DND-41 (cell line): Measurements from ENCODE around the gene KLC1.

Source experiments
- ATAC-seq: fragments of 200-7000 bp; cut with Tn5 transposase; 3 replicates; pipeline ENCODE4 v1.9.1; 2021; ENCODE audit warnings: low read depth; ENCODE audit not compliant: insufficient read depth
- DNase-seq: peaks from one replicate; pipeline ENCODE4 v3.0.0-alpha.2; 2020
- H2AFZ ChIP-seq: 2 replicates; pipeline ENCODE4 v1.6.0; 2012; ENCODE audit warnings: low read depth, low read length
- H3K27ac ChIP-seq: 2 replicates; pipeline ENCODE4 v1.5.1; 2012; ENCODE audit warnings: low read length, inconsistent platforms
- H3K27me3 ChIP-seq: fragments of 200-600 bp; sonication (generic); 2 replicates; pipeline ENCODE4 v1.6.0; 2012; ENCODE audit warnings: low read length, mild to moderate bottlenecking, inconsistent platforms; ENCODE audit not compliant: insufficient read depth, poor library complexity
- H3K36me3 ChIP-seq: 2 replicates; pipeline ENCODE4 v1.5.1; 2012; ENCODE audit warnings: low read length, inconsistent platforms; ENCODE audit not compliant: insufficient read depth
- H3K4me1 ChIP-seq: 2 replicates; pipeline ENCODE4 v1.5.1; 2012; ENCODE audit warnings: mild to moderate bottlenecking, low read length; ENCODE audit not compliant: insufficient read depth
- H3K4me2 ChIP-seq: 2 replicates; pipeline ENCODE4 v1.6.0; 2012; ENCODE audit warnings: mild to moderate bottlenecking, moderate library complexity, low read length, inconsistent platforms; ENCODE audit not compliant: insufficient read depth
- H3K4me3 ChIP-seq, 2 experiments: fragments of 200-600 bp in 1 of 2; shearing (Covaris generic) in 1 of 2; 2 replicates each; pipeline ENCODE4 v1.5.1; 2012 to 2016; ENCODE audit warnings: inconsistent platforms in 2 of 2, low read length in 2 of 2, mild to moderate bottlenecking in 2 of 2, low read depth in 1 of 2, moderate library complexity in 1 of 2
- H3K79me2 ChIP-seq: 2 replicates; pipeline ENCODE4 v1.6.0; 2012; ENCODE audit warnings: low read length, inconsistent platforms; ENCODE audit not compliant: insufficient read depth
- H3K9ac ChIP-seq: 2 replicates; pipeline ENCODE4 v1.6.0; 2012; ENCODE audit warnings: low read depth, mild to moderate bottlenecking, inconsistent platforms, low read length, moderate library complexity
- H3K9me3 ChIP-seq: 2 replicates; pipeline ENCODE4 v1.5.1; 2012; ENCODE audit warnings: low read length, moderate library complexity, mild to moderate bottlenecking, inconsistent platforms; ENCODE audit not compliant: insufficient read depth, severe bottlenecking
- H4K20me1 ChIP-seq: 2 replicates; pipeline ENCODE4 v1.6.0; 2012; ENCODE audit warnings: low read length; ENCODE audit not compliant: insufficient read depth
- EZH2 ChIP-seq: IDR thresholded peaks from 3 replicates; pipeline ENCODE4 v1.6.1; 2012; ENCODE audit warnings: borderline replicate concordance, low read depth, mild to moderate bottlenecking, moderate library complexity, low read length, inconsistent platforms; ENCODE audit not compliant: severe bottlenecking
- TF ChIP-seq, protein P1 (sequence below): IDR thresholded peaks from 2 replicates; pipeline ENCODE4 v1.5.1; 2012; ENCODE audit warnings: borderline replicate concordance, low read length, moderate library complexity, mild to moderate bottlenecking; ENCODE audit not compliant: poor library complexity, severe bottlenecking; ENCODE audit errors: extremely low read depth

Gene KLC1

GRCh38 chr14:103697603-103698379 lies 68.8 kb downstream of the KLC1 start:
- no peaks in the 10 kb centered on the region for H3K27me3 ChIP-seq
- no peak overlapping the region for H3K4me3 ChIP-seq
- H3K4me1 ChIP-seq, result no peaks in the 10 kb centered on the region
- 0 out of 3 replicates have a peak, but pooled peaks have one; percentile 3 for ATAC-seq
- H3K9me3 ChIP-seq, result no peaks in the 10 kb centered on the region
- no peak for TF ChIP-seq EZH2
- TF ChIP-seq, protein P1, sequence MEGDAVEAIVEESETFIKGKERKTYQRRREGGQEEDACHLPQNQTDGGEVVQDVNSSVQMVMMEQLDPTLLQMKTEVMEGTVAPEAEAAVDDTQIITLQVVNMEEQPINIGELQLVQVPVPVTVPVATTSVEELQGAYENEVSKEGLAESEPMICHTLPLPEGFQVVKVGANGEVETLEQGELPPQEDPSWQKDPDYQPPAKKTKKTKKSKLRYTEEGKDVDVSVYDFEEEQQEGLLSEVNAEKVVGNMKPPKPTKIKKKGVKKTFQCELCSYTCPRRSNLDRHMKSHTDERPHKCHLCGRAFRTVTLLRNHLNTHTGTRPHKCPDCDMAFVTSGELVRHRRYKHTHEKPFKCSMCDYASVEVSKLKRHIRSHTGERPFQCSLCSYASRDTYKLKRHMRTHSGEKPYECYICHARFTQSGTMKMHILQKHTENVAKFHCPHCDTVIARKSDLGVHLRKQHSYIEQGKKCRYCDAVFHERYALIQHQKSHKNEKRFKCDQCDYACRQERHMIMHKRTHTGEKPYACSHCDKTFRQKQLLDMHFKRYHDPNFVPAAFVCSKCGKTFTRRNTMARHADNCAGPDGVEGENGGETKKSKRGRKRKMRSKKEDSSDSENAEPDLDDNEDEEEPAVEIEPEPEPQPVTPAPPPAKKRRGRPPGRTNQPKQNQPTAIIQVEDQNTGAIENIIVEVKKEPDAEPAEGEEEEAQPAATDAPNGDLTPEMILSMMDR, result no peak
- H3K36me3 ChIP-seq, result peaks cover 92% of the 10 kb centered on the region
- peaks cover 74% of the 10 kb centered on the region for H4K20me1 ChIP-seq
- H3K9ac ChIP-seq, result no peak overlapping the region
- H3K27ac ChIP-seq, result no peak overlapping the region
- no peak overlapping the region for H2AFZ ChIP-seq
- no peak for DNase-seq
- peaks cover 20% of the 10 kb centered on the region; the same call in 1 of the 2 replicates for H3K79me2 ChIP-seq
- H3K4me2 ChIP-seq, result no peak overlapping the region

DNA sequence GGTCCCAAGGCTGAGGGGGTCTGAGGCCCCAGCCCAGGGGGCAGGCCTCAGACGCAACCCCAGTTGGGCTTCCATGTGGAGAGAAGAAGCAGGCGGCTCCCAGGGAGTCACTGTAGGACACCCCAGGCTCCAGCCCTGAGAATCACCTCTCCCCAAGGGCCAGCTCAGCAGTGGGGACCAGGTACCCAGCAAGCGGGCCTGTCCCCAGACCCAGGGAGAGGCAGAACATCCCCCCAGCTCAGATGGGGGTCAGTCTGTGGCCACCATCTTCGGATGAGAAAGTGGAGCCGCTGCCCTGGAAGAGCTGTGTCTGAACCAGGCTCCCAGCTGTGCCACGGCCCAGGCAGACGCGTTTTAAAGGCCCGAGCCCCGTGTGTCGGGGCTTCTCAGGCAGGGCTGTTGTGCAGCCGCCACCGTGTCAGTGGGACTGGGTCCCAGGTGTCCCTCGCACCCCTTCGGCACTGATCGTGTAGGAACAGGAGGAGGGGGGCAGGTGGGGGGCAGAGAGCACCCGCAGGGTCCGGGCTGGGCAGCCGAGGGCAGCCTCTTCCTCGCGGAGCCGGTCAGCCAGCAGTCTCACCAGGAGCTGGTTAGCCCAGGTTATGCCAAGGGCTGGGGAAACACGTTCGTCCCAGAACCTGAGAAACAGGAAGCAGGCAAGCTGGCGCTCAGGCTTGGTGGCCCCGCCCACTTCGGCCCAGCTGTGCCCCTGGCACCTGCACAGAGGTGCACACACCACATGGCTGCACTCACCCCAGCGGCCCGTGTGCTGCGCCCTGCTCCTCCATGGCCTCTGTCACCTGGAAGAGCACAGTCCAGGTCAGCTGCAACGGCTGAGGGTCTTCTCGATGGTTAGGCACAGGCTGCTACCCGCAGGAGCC lies 69.6 kb downstream of the KLC1 start:
- Histone ChIP-seq H3K9ac (no peak overlapping the region), H3K4me1 (no peaks in the 10 kb centered on the region), H3K4me2 (no peak overlapping the region), H3K36me3 (peaks cover 92% of the 10 kb centered on the region), H3K27ac (no peak overlapping the region), H3K27me3 (no peaks in the 10 kb centered on the region), H2AFZ (no peak overlapping the region), H3K9me3 (no peaks in the 10 kb centered on the region), H3K79me2 (peaks cover 20% of the 10 kb centered on the region; the same call in 1 of the 2 replicates), H3K4me3 (no peak overlapping the region), H4K20me1 (peaks cover 73% of the 10 kb centered on the region)
- DNase-seq, result no peak
- TF ChIP-seq, protein P1, result no peak
- peak; percentile 29; the same call in 2 of the 3 replicates for ATAC-seq

DNA sequence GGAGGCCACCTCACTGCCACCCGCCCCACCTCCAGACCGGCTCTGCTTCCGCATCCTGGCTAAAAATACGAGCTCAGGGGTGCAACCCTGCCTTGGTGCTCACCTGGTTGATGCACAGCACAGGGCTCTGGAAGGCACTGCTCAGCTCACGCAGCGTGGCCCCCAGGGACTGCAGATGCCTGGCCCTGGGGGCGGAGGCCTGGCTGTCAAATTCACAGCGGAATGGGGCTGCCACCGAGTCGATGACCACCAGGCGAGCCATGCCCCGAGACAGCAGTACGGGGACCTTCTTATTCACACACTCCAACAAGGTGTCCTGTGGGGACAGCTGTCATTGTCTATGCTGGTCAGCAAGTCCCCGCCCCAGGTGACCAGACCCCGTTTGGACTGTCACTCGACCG lies 70.2 kb downstream of the KLC1 start:
- H4K20me1 ChIP-seq, result peaks cover 73% of the 10 kb centered on the region
- H3K79me2 ChIP-seq, result peaks cover 20% of the 10 kb centered on the region; the same call in 1 of the 2 replicates
- H3K9ac ChIP-seq, result no peak overlapping the region
- no peak overlapping the region for H3K4me2 ChIP-seq
- no peaks in the 10 kb centered on the region for H3K4me1 ChIP-seq
- no peak for DNase-seq
- no peak overlapping the region for H3K4me3 ChIP-seq
- peaks cover 91% of the 10 kb centered on the region for H3K36me3 ChIP-seq
- H2AFZ ChIP-seq, result no peak overlapping the region
- peak; percentile 2; the same call in 1 of the 3 replicates for ATAC-seq
- H3K27ac ChIP-seq, result no peak overlapping the region
- no peaks in the 10 kb centered on the region for H3K27me3 ChIP-seq
- TF ChIP-seq, protein P1, result no peak
- TF ChIP-seq EZH2, result no peak
- H3K9me3 ChIP-seq, result no peaks in the 10 kb centered on the region
